Stimulated activated CD4-positive, alpha-beta T cell treated with anti-CD3 and anti-CD28 coated beads, Interleukin-2, amount 100 ng/mL, for 4 hours (primary cell): Measurements from ENCODE around the gene CYP2C19.
"Not testable (repeated sequence)": the region's sequence is repeated elsewhere in the genome, so short reads cannot be mapped to it uniquely, and the experiment has no call there.

Source experiments
- DNase-seq: peaks from one replicate; pipeline ENCODE4 v3.0.0-alpha.2; 2020; ENCODE audit warnings: low read depth

The CYP2C19 gene

DNA sequence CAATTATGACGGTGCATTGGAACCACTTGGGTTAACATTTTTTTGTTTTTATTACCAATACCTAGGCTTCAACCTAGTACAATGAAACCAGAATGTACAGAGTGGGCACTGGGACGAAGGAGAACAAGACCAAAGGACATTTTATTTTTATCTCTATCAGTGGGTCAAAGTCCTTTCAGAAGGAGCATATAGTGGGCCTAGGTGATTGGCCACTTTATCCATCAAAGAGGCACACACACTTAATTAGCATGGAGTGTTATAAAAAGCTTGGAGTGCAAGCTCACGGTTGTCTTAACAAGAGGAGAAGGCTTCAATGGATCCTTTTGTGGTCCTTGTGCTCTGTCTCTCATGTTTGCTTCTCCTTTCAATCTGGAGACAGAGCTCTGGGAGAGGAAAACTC lies at the start of gene CYP2C19:
Gene CYP2C19, plus strand, starts transcription at position 289 of the 400 bp plus-strand sequence. Its CDS starts 25 bp downstream, at position 314.
- DNase-seq: no peak

DNA sequence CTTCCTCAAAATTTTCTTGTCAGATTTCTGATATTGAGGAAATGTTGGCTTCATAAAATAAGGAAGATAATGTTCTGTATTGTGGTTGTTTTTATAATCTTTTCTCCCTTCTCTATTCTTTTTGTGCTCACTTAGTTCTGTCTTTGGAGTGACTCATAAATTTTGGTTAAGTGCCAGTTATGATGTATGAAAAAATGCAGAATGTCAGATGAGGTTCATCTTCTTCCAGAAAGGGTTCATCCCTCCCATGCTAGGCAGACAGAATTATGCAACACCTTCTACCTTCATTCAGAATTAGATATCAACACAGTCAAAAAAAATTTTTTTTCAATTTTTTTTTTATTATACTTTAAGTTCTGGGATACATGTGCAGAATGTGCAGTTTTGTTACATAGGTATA lies 36.6 kb upstream of the CYP2C19 start:
- DNase-seq: no peak

DNA sequence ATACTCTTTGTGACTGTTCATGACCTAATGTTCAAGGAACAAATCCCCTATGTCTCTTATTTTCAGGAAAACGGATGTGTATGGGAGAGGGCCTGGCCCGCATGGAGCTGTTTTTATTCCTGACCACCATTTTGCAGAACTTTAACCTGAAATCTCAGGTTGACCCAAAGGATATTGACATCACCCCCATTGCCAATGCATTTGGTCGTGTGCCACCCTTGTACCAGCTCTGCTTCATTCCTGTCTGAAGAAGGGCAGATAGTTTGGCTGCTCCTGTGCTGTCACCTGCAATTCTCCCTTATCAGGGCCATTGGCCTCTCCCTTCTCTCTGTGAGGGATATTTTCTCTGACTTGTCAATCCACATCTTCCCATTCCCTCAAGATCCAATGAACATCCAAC lies 27.3 kb upstream of the CYP2C19 start:
- no peak for DNase-seq

DNA sequence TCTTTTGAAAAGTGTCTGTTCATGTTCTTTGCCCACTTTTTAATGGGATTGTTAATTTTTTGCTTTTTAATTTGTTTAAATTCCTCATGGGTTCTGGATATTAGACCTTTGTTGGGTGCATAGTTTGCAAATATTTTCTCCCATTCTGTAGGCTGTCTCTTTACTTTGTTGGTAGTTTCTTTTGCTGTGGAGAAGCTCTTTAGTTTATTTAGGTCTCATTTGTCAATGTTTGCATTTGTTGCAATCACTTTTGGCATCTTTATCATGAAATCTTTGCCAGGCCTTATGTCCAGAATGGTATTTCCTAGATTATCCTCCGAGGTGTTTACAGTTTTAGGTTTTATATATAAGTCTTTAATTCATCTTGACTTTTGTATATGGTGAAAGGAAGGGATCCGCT lies 23.9 kb upstream of the CYP2C19 start:
- no peak for DNase-seq

DNA sequence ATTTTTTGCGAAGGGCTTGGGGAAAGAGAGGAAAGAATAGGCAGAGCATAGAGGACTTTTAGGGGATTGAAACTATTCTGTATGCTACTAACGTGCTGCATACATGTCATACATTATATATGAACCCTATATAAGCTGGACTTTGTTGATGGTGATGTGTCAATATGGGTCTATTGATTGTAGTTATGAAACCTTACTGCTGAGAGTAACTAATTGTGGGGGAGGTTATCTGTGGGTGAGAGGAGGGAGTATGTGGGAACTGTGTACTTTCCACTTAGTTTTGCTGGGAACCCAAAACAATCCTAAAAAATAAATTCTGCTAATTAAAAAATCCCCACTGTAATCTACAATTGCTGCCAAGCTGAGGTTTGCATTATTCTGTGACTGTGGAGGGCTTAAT lies 15.3 kb upstream of the CYP2C19 start:
- DNase-seq: no peak

DNA sequence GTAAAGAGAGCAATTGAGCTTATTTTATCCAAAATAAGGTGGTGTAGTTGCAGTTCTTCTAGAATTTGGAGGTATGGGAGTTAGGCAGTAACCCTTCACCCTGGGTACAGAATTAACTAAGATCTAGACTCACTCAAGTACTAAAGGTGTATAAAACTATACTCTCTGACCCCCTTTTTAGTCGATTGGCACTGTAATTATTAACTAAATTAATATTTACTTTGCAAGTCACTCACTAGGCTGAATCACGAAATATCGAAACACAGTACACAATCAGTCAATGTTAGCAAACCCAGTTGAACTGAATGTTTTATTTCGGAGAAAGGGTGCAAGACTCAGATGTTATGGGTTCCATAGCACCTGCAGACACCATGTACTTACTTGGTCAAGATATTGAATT lies 14.6 kb upstream of the CYP2C19 start:
- no peak for DNase-seq

DNA sequence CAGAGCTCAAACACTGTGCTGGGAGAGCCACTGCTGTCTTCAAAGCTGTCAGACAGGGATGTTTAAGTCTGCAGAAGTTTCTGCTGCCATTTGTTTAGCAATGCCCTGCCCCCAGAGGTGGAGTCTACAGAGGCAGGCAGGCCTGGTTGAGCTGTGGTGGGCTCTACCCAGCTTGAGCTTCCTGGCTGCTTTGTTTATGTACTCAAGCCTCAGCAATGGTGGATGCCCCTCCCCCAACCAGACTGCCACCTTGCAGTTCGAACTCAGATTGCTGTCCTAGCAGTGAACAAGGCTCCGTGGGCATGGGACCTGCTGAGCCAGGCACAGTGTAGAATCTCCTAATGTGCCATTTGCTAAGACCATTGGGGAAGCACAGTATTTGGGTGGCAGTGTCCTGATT lies 4.6 kb upstream of the CYP2C19 start:
- no peak for DNase-seq

DNA sequence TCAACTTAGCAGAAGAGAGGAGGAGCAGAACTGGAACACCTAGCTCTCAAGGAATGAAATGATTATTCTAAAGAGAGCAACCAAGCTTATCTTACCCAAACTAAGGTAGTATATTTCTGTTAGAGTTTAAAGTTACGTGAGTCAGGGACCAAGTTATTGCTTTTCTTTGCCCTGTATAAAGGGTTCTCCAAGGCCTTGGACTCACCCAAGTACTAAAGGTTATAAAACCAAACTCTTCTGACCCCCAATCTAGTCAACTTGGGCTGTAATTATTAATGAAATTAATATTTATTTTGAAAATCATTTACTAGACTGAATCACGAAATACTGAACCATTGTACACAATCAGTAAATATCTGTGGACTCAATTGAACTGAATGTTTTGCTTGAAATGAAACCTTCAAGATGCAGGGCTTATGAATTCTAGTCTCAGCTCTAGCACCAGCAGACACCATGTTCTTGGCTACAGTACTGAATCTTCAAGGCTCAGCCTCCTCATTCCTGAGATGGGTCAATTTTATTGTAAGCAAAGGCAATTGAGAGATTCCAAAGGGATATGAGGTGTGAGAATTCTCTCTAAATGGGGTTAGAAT lies 1.8 kb upstream of the CYP2C19 start:
- no peak for DNase-seq

DNA sequence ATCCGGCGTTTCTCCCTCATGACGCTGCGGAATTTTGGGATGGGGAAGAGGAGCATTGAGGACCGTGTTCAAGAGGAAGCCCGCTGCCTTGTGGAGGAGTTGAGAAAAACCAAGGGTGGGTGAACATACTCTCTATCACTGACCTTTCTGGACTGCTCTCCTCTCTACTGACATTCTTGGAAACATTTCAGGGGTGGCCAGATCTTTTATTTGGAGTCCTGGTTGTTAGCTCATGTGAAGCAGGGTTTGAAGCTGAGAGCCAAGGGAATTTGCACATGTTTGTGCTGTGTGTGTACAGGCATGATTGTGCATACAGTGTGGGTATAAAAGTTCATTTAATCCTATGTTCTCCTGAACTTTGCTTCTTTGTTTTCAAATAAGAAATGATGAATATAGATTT lies 12.9 kb downstream of the CYP2C19 start:
- DNase-seq: not testable (repeated sequence)

DNA sequence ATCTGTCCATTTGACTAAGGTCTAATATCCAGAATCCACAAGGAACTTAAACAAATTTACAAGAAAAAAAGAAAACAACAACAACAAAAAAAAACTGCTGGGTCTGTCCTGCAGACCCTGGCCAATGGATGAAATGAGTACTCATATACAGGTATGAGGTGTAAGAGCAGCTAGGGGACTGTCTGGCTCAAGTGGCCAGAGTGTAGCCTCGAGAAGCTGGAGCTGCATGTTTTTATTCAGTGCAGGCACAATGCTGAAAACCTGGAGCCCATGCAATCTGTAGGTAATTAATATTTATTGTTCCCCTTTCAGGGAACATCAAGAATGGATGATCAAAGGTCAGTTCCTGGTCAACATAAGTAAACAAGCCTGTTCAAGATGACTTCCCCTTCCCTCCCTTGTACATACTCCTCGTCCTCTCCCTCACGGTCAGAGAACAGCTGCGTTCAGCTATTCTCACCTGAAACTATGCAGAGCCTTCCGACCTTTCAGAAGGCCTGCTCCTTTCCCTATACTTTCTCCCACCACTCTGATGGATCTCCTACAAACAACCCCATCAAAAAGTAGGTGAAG lies 15.5 kb downstream of the CYP2C19 start:
- DNase-seq: no peak

DNA sequence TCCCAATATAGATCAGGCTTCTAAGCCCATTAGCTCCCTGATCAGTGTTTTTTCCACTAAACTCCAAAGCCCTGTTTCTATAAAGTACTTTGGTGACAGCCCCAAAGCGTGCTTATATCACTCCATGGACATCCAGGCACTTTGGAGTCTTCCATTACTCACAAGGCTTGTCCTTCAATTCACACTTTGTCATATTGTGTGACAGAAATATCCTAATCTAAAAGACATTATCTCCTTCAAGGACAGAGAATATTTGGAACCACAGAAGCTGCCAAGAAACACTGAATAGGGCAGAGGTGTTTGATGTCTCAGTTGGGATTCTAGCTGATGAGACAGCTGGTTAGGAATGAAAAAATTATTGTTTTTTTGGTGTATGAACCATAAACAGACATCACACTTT lies 18.4 kb downstream of the CYP2C19 start:
- DNase-seq: no peak

DNA sequence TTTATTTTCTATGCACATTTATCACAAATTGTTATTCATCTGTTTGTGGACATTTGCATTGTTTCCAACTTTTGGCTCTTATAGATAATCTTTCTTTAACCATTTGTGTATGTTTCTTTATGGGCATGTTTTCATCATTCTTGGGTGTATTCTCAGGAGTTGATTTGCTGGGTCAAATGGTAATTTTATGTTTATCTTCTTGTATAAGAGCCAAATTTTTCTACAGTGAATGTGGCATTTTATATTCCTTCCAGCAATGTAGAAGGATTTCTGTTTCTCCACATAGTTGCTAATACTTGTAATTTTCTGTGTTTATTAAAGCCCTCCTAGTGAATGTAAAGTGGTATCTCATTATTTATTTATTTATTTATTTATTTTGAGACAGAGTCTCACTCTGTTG lies 21.8 kb downstream of the CYP2C19 start:
- DNase-seq: no peak

DNA sequence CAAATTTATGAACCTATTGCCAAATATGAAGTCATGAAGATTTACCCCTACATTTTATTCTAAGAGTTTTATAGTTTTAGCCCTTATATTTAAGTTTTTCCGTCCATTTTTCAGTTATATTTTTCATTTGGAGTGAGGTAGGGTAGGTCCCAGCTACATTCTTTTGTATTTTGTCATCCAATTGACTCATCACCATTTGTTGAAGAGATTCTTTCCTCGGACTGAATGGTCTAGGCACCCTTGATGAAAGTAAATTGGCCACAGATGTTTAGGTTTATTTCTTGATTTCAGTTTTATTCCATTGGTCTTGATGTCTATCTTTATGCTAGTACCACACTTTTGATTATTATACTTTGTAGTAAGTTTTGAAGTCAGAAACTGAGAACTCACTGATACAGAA lies 22.7 kb downstream of the CYP2C19 start:
- DNase-seq: no peak

DNA sequence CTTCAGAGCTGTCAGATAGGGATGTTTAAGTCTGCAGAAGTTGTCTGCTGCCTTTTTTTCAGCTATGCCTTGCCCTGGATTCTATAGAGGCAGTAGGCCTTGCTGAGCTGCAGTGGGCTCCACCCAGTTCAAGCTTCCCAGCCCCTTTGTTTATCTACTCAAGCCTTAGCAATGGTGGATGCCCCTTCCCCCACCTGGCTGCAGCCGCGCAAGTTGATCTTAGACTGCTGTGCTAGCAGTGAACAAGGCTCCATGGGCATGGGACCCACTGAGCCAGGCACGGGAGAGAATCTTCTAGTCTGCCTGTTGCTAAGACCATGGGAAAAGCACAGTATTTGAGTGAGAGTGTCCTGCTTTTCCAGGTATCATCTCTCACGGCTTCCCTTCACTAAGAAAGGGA lies 38.1 kb downstream of the CYP2C19 start:
- DNase-seq: not testable (repeated sequence)

DNA sequence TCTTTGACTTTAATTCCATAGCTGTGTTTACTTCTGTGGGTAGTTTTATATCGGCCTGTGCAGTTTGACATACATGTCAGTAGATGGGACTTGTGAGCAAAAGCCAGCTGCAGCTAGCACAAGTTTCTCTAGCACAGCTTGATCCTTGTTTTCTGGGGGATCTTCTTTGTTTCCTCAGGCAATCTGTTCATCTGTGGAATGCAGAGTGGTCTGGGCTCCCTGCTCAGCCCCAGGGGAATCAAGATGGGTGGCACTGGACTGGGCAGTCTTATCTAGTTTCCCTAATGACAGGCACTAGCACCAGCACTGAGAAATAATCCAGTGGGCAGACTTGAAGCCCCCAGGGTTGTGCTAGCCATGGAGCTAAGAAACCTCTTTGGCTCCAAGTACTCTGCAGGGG lies 40.8 kb downstream of the CYP2C19 start:
- no peak for DNase-seq

DNA sequence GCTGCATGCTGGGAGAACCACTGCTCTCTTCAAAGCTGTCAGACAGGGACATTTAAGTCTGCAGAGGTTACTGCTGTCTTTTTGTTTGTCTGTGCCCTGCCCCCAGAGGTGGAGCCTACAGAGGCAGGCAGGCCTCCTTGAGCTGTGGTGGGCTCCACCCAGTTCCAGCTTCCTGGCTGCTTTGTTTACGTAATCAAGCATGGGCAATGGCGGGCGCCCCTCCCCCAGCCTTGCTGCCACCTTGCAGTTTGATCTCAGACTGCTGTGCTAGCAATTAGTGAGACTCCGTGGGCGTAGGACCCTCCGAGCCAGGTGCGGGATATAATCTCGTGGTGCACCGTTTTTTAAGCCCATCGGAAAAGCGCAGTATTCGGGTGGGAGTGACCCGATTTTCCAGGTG lies 67.5 kb downstream of the CYP2C19 start:
- DNase-seq: not testable (repeated sequence)

DNA sequence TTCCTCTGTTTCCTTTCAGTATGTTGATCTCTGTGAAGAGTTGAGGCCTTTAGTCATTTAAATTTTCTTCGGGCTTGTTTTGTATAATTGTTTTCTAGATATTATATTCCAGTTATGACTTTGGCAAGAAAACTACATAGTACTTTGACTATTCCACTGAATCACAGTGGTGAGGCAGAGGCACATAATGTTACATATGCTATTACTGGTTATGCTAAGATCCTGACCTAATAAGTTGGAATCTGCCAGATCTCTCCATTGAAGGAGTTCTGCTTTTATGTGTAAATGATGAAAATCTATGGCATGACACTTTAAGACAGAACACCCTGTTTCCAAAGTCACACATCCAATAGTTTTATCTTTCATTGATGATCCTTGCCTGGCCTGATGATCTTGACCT lies 83.7 kb downstream of the CYP2C19 start:
- no peak for DNase-seq

DNA sequence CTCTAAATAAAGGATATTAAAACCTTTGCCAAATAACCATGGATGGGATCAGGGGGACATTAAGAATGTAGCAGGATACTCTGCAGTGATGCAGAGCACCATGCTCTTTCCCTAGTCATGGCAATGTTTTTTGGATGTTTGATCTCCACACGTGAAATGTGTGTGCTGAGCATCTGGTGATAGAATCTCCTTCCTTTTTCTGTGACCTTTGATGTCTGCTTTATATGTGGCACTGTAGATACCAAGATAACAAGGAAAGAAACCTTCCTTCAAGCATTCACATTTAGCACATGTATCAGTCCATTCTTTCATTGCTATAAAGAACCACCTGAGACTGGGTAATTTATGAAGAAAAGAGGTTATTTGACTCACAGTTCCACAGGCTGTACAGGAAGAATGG lies 88.3 kb downstream of the CYP2C19 start:
- DNase-seq: no peak

DNA sequence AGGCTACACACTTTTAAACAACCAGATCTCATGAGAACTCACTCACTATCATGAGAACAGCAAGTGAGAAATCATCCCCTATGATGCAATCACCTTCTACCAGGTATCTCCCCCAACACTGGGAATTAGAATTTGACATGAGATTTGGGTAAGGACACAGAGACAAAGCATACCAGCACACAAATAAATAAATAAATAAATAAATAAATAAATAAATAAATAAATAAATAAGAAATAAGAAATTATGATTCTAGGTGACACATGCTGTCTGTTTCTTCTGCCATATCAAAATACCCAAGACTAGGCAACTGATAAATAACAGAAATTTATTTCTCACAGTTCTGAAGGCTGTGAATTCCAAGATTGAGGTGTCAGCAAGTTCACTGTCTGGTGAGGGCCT lies 88.8 kb downstream of the CYP2C19 start:
- DNase-seq: no peak

DNA sequence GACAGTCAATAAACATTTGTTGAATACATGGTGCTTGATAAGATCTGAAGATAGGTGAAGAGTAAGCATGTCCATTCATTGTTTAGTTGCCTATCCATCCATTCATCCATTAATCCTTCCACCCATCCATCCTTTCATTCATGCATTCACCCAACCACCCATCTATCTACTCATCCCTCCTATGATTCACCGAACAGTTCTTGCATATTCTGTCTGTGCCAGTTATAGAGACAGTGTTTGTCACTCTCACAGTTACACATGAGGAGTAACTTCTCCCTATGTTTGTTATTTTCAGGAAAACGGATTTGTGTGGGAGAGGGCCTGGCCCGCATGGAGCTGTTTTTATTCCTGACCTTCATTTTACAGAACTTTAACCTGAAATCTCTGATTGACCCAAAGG lies 90.0 kb downstream of the CYP2C19 start:
- no peak for DNase-seq

DNA sequence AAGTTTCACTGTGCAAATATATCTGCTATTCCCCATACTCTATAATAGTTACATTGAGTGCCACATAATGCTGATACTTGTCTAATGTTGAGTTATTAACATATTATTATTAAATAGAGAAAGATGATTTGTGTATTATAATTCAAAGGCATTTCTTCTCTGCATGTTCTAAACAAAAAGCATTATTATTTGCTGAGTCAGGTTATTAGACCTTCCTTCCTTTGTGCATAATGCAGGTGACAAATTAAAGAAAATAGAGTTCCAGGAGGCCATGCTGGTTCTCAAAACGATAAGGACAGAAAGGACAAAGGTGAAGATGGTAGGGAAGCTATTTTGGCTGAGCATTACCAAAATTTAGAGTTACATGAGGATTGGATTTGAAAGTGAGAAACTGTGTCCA lies 90.6 kb downstream of the CYP2C19 start:
- DNase-seq: no peak

DNA sequence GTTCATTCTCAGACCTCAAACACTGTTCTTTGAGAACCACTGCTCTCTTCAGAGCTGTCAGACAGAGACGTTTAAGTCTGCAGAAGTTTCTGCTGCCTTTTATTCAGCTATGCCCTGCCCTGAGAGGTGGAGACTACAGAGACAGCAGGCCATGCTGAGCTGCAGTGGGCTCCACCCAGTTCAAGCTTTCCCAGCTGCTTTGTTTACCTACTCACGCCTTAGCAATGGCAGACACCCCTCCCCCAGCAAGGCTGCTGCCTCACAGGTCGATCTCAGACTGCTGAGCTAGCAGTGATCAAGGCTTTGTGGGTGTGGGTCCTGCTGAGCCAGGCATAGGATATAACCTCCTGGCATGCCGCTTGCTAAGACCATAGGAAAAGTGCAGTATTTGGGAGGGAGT lies 95.5 kb downstream of the CYP2C19 start:
- no peak for DNase-seq

DNA sequence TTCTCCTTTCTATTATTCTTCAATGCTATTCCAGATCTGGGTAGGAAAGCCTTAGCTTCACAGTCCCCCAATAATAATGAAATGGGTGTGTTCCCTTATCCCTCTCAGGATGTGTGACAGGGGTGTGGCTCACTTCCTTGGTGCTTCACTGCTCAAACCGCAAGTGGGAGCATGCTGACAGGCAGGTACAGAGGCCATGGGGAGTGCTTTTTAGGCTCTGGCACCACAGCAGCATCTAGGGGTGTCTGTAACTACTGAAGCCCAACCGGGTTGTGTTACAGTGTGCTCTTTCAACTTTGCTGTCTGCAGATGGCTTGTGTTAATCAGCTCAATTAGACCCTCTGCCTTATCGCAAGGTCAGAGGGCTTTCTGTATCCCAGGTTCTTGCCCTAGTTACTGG lies 96.6 kb downstream of the CYP2C19 start:
- no peak for DNase-seq

DNA sequence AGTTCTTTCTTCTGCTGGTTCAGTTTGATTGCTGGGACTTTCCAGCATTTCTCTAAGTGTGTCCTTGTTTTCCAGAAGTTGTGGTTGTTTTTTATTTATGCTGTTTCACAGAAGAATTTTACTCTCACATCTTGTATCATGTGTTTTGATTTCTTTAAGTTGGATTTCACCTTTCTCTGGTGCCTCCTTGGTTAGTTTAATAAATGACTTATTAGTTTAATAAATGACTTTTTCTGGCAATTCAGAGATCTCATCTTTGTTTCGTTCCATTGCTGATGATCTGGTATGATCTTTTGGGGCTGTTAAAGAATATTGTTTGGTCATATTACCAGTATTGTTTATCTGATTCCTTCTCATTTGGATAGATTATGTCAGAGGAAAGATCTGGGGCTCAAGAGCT lies 116.2 kb downstream of the CYP2C19 start:
- no peak for DNase-seq

DNA sequence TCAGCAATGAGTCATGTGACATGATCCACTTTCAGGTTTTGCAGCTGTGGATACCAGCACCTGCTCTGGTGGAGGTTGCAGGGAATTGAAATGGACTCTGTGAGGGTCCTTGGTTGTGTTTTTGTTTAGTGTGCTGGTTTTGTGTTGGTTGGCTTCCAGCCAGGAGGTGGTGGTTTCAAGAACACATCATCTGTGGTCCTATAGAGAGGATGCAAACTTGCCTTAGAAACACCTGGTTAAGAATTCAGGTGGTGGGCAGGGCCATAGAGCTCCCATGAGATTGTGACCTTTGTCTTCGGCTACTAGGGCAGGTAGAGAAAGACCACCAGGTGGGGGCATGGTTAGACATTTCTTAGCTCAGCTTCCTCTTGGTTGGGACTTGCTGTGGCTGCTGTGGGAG lies 116.7 kb downstream of the CYP2C19 start:
- no peak for DNase-seq
